ACC112 (cell line): ENCODE measurements around the gene CEP112.

ENCODE experiments used
- H2AFZ ChIP-seq: fragments of 200-600 bp; sonication (generic); one replicate; pipeline ENCODE4 v1.6.0; 2017; ENCODE audit warnings: antibody characterized with exemption, low read length; ENCODE audit not compliant: unreplicated experiment
- H3K27ac ChIP-seq: fragments of 200-600 bp; sonication (generic); 2 replicates; pipeline ENCODE4 v1.5.1; 2014; ENCODE audit warnings: low read depth, mild to moderate bottlenecking, antibody characterized with exemption, low read length, moderate library complexity
- H3K27me3 ChIP-seq: fragments of 200-600 bp; sonication (generic); 2 replicates; pipeline ENCODE4 v1.6.1; 2014; ENCODE audit warnings: mild to moderate bottlenecking, antibody characterized with exemption, low read length, moderate library complexity, mixed read lengths; ENCODE audit not compliant: insufficient read depth
- H3K36me3 ChIP-seq: fragments of 200-600 bp; sonication (generic); 2 replicates; pipeline ENCODE4 v1.6.1; 2016; ENCODE audit warnings: mild to moderate bottlenecking, antibody characterized with exemption, low read length, moderate library complexity, mixed read lengths; ENCODE audit not compliant: insufficient read depth
- H3K4me1 ChIP-seq: fragments of 200-600 bp; sonication (generic); one replicate; pipeline ENCODE4 v1.6.1; 2016; ENCODE audit warnings: low read length, mixed read lengths; ENCODE audit not compliant: insufficient read depth, unreplicated experiment, control insufficient read depth
- H3K4me3 ChIP-seq: fragments of 200-600 bp; sonication (generic); 2 replicates; pipeline ENCODE4 v1.5.1; 2014; ENCODE audit warnings: mild to moderate bottlenecking, low read depth, low read length
- H3K79me2 ChIP-seq: fragments of 200-600 bp; sonication (generic); one replicate; pipeline ENCODE4 v1.6.0; 2016; ENCODE audit warnings: low read length; ENCODE audit not compliant: control insufficient read depth, unreplicated experiment, insufficient read depth

CEP112 gene

GRCh38 chr17:66025551-66025950, 166.4 kb downstream of the CEP112 start:
- peaks cover 14% of the 10 kb centered on the region for H3K36me3 ChIP-seq
- no peaks in the 10 kb centered on the region for H3K27me3 ChIP-seq
- no peaks in the 10 kb centered on the region for H3K79me2 ChIP-seq
- no peak overlapping the region for H2AFZ ChIP-seq
- H3K4me3 ChIP-seq, result no peak overlapping the region
- no peaks in the 10 kb centered on the region for H3K4me1 ChIP-seq
- H3K27ac ChIP-seq, result no peak overlapping the region

DNA sequence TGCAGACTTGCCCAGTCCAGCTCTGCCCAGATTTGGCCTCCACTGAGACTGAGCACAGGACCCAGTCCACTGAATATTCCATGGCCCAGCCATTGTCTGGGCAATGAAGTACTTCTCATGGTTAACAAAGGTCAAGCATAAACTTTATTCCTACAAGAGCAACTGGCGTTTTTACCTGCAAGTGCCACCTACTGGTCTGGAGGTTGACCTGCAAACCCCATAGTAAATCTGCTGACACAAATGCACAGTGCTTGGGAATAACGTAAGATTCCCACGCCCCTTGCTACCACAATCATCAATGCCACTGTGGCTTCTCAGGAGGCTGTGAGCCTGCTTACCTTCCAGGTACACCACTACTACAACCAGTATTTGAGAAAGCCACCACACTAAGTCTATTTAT, 170.2 kb downstream of the CEP112 start:
- Histone ChIP-seq H3K79me2 (no peaks in the 10 kb centered on the region), H3K4me1 (no peaks in the 10 kb centered on the region), H3K27ac (no peak overlapping the region), H3K27me3 (no peaks in the 10 kb centered on the region), H2AFZ (no peak overlapping the region), H3K4me3 (no peak overlapping the region), H3K36me3 (peaks cover 14% of the 10 kb centered on the region)

DNA sequence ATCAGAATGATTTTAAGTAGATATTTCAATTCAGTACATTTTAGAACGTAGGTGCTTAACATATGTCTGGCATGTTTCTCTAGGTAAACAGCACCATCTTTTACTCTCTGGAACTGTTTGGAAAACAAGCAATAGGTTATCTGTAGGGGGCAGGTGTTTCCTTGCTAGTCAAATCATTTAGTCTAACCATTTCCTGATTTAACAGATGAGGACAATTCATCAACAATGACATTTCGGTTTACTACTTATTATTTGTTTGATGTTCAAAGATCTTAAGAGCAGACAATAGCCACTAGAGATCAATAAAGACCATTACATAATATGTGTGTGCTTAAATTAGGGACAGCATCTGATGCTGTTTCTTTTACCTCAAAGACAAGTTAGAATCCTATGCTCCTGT, 173.1 kb downstream of the CEP112 start:
- H3K4me3 ChIP-seq, result no peak overlapping the region
- no peak overlapping the region for H2AFZ ChIP-seq
- H3K79me2 ChIP-seq, result no peaks in the 10 kb centered on the region
- no peaks in the 10 kb centered on the region for H3K27me3 ChIP-seq
- no peak overlapping the region for H3K27ac ChIP-seq
- no peaks in the 10 kb centered on the region for H3K4me1 ChIP-seq
- H3K36me3 ChIP-seq, result peaks cover 9% of the 10 kb centered on the region

DNA sequence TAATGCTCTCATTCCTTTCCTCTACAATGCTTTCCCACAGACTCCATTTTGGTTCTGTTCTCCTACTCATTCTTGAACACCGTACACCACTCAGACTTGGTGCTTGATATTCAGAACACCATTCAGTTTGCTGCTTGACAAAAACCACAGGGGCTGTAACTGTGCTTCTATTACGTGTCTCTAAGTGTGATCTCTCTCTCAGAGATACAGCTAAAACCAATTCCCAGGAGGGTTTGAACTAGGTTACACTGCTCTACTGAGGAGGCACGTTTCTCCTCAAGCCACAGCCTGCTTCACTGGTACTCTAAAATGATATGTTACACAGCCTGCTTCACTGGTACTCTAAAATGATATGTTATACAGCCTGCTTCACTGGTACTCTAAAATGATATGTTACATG, 175.7 kb downstream of the CEP112 start:
- no peaks in the 10 kb centered on the region for H3K36me3 ChIP-seq
- H3K27ac ChIP-seq, result no peak overlapping the region
- no peaks in the 10 kb centered on the region for H3K27me3 ChIP-seq
- no peak overlapping the region for H2AFZ ChIP-seq
- H3K4me3 ChIP-seq, result no peak overlapping the region
- H3K4me1 ChIP-seq, result no peaks in the 10 kb centered on the region
- H3K79me2 ChIP-seq, result no peaks in the 10 kb centered on the region

DNA sequence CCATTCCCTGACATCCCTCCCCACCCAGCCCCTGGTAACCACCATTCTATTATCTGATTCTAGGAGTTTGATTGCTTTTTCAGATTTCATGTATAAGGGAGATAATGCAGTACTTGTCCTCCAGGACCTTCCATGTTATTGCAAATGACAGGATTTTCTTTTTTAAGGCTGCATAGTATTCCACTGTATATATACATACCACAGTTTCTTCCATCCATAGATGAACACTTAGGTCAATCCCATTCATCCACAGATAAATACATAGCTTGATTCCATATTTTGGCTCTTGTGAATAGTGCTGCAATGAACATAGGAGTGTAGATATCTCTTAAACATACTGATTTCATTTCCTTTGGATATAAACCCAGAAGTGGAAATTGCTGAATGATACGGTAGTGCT, 183.3 kb downstream of the CEP112 start:
- Histone ChIP-seq H3K79me2 (no peaks in the 10 kb centered on the region), H2AFZ (no peak overlapping the region), H3K4me3 (no peak overlapping the region), H3K27ac (no peak overlapping the region), H3K27me3 (no peaks in the 10 kb centered on the region), H3K36me3 (no peaks in the 10 kb centered on the region), H3K4me1 (no peaks in the 10 kb centered on the region)

DNA sequence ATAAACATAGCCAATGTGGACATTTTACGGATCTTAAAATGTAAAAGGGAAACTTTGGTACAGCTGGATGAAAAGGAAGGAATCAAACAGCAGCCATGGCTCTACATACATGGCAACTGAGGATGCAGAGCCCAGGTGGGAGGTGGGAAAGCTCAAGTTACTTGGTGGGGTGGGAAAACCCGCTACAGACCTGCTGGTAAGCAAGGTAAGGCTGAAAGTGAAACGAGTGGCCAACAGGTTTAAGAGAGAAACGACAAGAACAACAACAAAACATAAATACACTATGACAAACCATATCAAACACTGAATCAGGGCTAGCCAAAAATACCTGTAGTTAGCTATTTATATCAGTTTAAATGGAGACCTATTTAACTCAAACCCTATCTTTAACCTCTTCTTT, 185.3 kb downstream of the CEP112 start:
- no peak overlapping the region for H3K27ac ChIP-seq
- no peaks in the 10 kb centered on the region for H3K36me3 ChIP-seq
- H3K4me3 ChIP-seq, result no peak overlapping the region
- H3K27me3 ChIP-seq, result no peaks in the 10 kb centered on the region
- no peaks in the 10 kb centered on the region for H3K79me2 ChIP-seq
- H3K4me1 ChIP-seq, result no peaks in the 10 kb centered on the region
- no peak overlapping the region for H2AFZ ChIP-seq

DNA sequence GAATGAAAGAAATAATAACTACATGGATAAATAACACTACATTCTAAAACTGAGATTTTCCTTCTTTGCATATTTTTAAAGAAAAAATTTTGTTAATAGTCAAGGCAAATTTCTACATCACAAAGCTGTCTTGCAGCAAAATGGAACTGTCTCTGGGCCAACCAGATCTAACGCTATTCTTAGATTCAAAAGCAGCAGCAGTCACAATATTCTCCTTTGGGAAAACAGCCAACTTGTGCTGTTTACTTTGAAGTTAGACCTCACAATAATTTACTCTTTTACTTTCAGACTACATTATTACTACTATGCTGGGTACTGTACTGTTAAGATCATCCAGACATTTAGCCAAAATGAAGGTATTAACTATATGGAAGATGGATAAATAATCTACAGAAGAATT, 189.1 kb downstream of the CEP112 start:
- Histone ChIP-seq H3K27me3 (no peaks in the 10 kb centered on the region), H3K27ac (no peak overlapping the region), H2AFZ (no peak overlapping the region), H3K4me3 (no peak overlapping the region), H3K79me2 (no peaks in the 10 kb centered on the region), H3K4me1 (no peaks in the 10 kb centered on the region), H3K36me3 (no peaks in the 10 kb centered on the region)

DNA sequence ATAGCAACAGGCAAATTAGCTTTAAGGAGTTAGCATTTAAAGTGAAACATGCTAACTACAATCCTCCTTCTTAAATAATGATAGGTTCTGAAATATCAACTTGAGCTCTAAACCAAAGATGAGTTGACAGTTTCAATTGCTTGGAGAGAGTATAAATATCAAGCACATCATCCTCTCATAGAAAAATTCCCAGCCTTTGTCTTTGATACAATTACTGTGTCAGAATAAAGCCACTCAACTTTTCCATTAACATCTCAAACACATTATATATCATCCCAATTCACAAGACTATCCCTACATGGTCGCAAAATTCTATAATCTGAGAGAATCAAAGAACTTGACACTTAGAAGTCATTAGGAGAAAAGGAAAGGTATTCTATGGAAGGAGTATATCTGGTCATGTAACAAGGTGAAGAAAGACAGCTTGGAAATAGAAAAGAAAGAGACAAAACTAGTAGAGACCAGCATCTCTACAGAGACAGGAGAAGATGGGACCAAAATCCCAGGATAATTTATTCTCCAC, 189.8 kb downstream of the CEP112 start:
- Histone ChIP-seq H3K79me2 (no peaks in the 10 kb centered on the region), H3K4me3 (no peak overlapping the region), H2AFZ (no peak overlapping the region), H3K4me1 (no peaks in the 10 kb centered on the region), H3K27ac (no peak overlapping the region), H3K27me3 (no peaks in the 10 kb centered on the region), H3K36me3 (no peaks in the 10 kb centered on the region)

GRCh38 chr17:66000216-66000615, 191.7 kb downstream of the CEP112 start:
- Histone ChIP-seq H3K36me3 (no peaks in the 10 kb centered on the region), H3K79me2 (no peaks in the 10 kb centered on the region)

DNA sequence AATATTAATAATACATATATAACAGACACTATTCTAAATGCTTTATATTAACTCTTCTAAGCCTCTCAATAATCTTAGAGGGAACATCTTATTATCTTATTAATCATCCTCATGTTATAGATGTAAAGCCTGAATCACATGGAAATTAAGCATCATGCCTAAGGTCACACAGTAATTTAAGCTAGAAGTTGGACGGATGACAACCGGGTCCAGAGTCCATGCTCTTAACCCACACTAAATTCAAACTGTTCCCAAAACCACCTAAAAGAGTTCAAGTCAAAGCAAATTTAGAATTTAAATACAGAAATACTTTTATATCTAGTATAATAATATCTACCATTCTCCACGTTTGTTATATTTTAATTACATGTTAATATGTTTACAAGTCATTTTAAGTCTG, 193.3 kb downstream of the CEP112 start:
- no peak overlapping the region for H3K27ac ChIP-seq
- no peaks in the 10 kb centered on the region for H3K36me3 ChIP-seq

More at GRCh38 chr17:66000216-66000615, 191.7 kb downstream of the CEP112 start:
- Histone ChIP-seq H3K27me3 (no peaks in the 10 kb centered on the region), H2AFZ (no peak overlapping the region), H3K4me3 (no peak overlapping the region), H3K27ac (no peak overlapping the region), H3K4me1 (no peaks in the 10 kb centered on the region)

GRCh38 chr17:65994679-65995078, 197.3 kb downstream of the CEP112 start:
- no peak overlapping the region for H3K4me3 ChIP-seq
- H3K79me2 ChIP-seq, result no peaks in the 10 kb centered on the region
- H3K36me3 ChIP-seq, result no peaks in the 10 kb centered on the region
- H3K27ac ChIP-seq, result no peak overlapping the region
- no peak overlapping the region for H2AFZ ChIP-seq
- H3K4me1 ChIP-seq, result no peaks in the 10 kb centered on the region
- H3K27me3 ChIP-seq, result no peaks in the 10 kb centered on the region

More for the DNA sequence above, 193.3 kb downstream of the CEP112 start:
- Histone ChIP-seq H3K4me1 (no peaks in the 10 kb centered on the region), H3K79me2 (no peaks in the 10 kb centered on the region), H3K27me3 (no peaks in the 10 kb centered on the region), H2AFZ (no peak overlapping the region), H3K4me3 (no peak overlapping the region)
